ENCODE results near the gene TECTB.

TECTB gene

GRCh38 chr10:112283100-112283499 lies at the start of gene TECTB:
TSS of gene TECTB (plus strand) at chr10:112283400. CDS start at chr10:112283735, 335 bp downstream.
- DNase-seq, result no peak

GRCh38 chr10:112235141-112235540 lies 48.1 kb upstream of the TECTB start:
- DNase-seq, result no peak

GRCh38 chr10:112235920-112236319 lies 47.3 kb upstream of the TECTB start:
- DNase-seq, result no peak

GRCh38 chr10:112236486-112236885 lies 46.7 kb upstream of the TECTB start:
- no peak for DNase-seq

- DNase-seq, result no peak
Observed at GRCh38 chr10:112239347-112239746, 43.9 kb upstream of the TECTB start.

- DNase-seq, result no peak
Observed at GRCh38 chr10:112240441-112240840, 42.8 kb upstream of the TECTB start.

GRCh38 chr10:112241651-112242341 lies 41.4 kb upstream of the TECTB start:
- no peak for DNase-seq

- DNase-seq, result no peak
Observed at GRCh38 chr10:112242769-112243168, 40.4 kb upstream of the TECTB start.

GRCh38 chr10:112243713-112244112 lies 39.5 kb upstream of the TECTB start:
- DNase-seq, result no peak

- DNase-seq, result no peak
Observed at GRCh38 chr10:112244197-112244596, 39.0 kb upstream of the TECTB start.

GRCh38 chr10:112247791-112248190 lies 35.4 kb upstream of the TECTB start:
- DNase-seq, result no peak

- DNase-seq, result no peak
Observed at GRCh38 chr10:112248584-112249295, 34.5 kb upstream of the TECTB start.

GRCh38 chr10:112249722-112250121 lies 33.5 kb upstream of the TECTB start:
- no peak for DNase-seq

- DNase-seq, result no peak
Observed at GRCh38 chr10:112250555-112250954, 32.6 kb upstream of the TECTB start.

- peak in 1 of 2 experiments; percentile 0 for DNase-seq
Observed at GRCh38 chr10:112251238-112251637, 32.0 kb upstream of the TECTB start.

- peak in 1 of 2 experiments; percentile 0 for DNase-seq
Observed at GRCh38 chr10:112258407-112258806, 24.8 kb upstream of the TECTB start.

- DNase-seq, result no peak
Observed at GRCh38 chr10:112259688-112260087, 23.5 kb upstream of the TECTB start.

- no peak for DNase-seq
Observed at GRCh38 chr10:112260831-112261230, 22.4 kb upstream of the TECTB start.

- DNase-seq, result no peak
Observed at GRCh38 chr10:112261281-112261822, 21.8 kb upstream of the TECTB start.

- no peak for DNase-seq
Observed at GRCh38 chr10:112262546-112262945, 20.7 kb upstream of the TECTB start.

GRCh38 chr10:112265745-112266144 lies 17.5 kb upstream of the TECTB start:
- no peak for DNase-seq

- DNase-seq, result no peak
Observed at GRCh38 chr10:112269266-112269665, 13.9 kb upstream of the TECTB start.

GRCh38 chr10:112271982-112272381 lies 11.2 kb upstream of the TECTB start:
- no peak for DNase-seq

GRCh38 chr10:112274831-112275230 lies 8.4 kb upstream of the TECTB start:
- DNase-seq, result no peak

Measured in NCI-H2081 (cell line).